DMS79 (cell line): ENCODE data around the gene ZMIZ1.

Experiments used
- DNase-seq: peaks from one replicate; lab custom pipeline; 2025; lab: John Stamatoyannopoulos, UW

The ZMIZ1 gene

DNA sequence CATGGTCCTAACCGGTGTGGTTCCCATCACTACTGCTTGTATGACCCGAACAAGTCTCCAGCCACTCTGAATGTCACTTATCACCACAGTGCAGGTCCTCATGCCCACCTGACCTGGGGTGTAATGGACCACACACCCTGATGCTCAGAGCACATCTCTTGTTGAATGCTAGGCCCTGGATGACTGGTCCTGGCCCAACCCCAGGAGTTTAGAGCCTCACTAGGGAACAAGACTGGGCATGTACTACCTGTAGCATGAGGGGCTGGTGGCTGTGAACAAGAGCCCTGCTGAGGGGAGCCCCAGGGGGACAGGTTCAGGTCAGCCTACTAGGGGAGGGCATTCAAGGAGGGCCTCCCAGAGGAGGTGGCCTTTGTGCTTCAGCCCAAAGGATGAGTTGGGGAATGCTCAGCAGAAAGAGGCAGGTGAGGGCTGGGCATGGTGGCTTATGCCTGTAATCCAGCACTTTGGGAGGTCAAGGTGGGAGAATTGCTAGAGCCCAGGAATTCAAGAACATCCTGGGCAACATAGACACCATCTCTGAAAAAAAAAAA lies 31.2 kb downstream of the ZMIZ1 start:
- no peak for DNase-seq

GRCh38 chr10:79100771-79101170 lies 32.0 kb downstream of the ZMIZ1 start:
- DNase-seq: no peak

DNA sequence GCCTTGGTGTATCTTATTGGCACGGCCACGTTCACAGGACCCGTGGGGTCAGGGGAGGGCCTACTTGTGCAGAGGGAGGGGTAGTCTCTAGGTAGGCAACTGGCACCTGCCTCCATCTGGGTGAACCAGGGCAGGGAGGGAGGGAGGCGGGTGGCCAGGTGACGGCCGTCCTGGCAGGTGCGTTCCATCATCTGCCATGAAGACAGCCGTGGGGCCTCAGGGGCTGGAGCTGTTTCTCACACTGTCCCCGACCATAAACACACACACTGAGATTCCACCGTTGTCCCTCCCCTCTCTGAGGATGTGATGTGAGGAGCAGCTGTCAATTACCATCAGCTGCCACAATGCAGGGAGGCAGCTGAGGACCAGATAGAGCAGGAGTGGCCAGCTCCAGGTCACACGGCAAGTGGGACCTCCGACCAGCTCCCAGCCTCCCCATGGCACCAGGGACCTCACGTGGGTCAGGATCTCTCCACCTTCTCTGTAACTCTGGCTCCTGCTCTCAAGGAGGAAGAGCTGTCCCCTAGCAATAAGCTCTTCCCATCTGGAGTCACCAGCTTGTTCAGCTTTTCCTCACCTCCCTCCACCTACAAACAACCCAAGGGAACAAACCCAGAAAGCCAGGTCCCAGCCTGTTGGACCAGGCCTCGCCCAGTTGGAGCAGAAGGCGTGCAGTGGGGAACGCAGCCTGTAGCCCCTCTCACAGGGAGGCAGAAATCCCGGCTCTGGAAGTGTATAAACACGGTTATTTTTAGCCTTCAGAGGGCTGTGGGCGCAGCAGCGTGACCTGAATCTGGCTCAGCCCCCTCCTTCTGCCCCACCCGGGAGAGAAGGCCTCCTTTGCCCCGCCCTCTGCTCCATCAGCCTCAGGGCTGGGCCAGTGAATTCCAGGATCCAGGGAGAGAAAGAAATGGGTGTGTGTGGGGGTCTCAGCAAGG lies 33.1 kb downstream of the ZMIZ1 start:
- DNase-seq: no peak

DNA sequence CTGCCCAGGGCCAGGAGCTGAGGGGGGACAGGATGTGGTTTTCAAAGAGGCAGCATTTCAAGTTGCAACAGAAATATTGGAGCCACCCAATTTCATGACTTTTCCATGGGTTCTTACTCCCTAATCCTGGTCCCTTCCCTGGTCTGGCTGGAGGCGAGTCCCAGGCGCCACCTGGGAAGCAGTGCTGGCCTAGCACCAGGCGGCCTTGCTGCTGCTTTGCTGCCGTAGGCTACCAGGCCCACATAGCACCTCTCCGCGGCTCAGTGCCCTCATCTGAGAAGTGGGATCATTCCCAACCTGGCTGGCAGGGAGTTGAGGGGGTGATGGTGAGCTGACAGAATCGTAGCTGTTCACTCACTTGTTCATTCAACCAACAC lies 33.7 kb downstream of the ZMIZ1 start:
- no peak for DNase-seq

DNA sequence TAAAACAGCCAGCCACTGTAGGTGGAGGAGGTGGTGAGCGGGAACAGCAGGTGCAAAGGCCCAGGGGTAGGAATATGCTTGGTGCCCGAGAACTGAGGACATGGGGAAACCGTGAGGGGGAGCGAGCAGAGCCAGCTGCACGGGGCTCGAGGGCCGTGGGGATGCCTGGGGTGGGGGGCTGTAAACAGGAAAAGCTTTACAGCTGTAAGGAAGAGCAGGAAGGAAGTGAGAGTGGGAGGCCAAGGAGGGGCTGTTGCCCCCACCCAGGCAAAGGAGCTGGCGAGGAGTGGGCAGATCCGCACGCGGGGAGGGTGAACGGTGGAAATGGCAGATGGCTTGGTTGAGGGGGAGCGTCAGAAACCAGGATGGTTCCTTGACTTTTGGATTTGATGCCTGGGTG lies 34.4 kb downstream of the ZMIZ1 start:
- DNase-seq: no peak

DNA sequence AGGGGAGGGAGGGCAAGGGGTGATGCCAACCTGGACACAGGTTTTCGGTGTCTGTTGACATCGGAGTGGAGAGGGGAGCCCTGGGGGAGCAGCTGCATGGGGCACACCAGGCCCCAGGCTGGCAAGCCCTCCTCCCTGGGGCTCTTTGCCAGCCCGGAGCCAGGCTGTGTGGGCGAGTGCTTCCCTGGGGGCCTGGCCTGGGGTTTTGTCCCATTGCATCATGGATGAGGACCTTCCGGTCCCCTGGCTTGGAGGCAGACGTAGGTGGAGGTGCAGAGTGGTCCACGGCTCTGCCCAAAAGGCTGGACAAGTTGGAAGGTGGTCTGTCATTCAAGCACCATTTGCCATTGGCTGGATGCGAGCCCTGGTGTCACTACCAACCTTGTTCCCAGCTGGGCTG lies 34.8 kb downstream of the ZMIZ1 start:
- DNase-seq: no peak

DNA sequence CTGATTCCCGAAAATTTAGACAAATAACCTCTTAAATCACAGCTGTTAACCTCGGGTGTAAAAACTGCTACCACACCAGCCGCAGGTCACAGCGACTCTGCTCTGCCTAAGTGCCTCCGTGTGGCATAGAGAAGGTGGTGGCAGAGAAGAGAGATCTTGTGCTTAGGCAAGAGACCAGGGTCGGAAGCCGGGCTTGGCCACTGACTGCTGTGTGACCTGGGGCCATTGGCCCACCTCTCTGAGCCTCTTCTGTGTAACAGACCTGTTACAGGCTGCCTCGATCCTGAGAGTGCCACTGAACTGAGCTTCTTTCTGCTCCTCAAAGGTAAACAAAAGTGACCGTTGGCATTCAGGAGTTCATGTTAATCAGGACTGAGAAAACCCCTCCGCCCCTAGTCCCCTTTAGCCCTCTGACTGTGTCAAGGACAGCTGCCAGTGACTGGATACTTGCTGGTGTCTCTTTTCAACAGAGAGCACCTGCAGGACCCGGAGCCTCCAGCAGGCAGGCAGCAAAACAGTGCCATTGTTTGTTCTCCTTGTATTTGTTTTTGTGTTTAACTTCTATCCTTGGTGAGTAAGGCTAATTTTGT lies 36.5 kb downstream of the ZMIZ1 start:
- DNase-seq: no peak

DNA sequence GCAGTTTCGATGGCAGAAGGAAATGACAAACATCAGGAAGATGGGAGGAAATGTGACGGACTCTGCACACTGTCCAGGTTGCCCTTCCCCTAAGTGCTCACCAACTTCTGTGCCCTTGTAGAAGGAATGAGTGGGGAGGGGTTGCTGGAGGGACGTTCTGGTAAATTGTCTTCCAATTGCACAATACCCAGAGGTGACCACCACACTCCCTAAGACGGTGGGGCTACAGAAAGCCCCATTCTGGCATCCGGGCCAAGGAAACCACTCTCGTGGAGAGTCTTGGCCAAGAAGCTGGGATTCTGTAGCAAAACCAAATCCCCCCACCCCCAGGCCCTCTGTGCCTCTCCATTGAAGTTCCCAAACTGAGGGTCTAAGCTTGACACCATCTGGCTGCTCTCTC lies 37.1 kb downstream of the ZMIZ1 start:
- no peak for DNase-seq

DNA sequence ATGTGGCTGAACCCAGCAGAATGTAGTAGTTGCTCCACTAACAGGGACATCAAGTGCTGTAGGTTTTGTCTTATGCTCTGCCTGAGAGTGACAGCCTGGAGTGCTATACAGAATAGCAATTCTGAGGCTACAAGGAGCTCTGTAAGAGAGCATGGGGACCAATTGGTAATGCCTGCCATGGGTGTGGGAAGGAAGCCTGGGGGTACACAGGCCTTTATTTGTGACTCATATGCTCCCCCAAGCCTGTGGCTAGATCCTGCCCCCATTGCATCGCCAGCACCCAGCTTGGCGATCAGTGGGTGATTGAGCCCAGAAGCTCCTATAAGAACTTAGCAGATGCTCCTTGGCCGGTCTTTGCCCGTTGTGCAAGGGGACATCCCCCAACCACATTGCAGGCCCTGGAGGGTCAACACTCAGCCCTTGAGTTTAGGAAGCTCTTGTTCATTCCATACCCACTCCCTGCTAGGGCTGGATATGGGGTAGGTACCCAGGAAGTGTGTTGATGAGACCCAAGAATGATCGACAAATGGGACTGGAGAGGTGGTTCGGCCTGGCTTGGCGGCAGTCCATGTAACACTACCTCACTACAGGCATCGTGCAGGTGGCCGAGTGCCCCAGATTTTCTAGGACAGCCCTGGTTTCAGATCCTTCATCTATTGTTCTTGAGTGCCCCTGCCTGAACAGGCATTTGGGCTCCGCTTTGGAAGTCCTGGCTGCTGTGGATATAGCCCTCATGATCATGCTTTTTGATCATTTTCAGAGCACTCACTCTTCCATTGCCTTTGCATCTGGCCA lies 37.7 kb downstream of the ZMIZ1 start:
- no peak for DNase-seq

GRCh38 chr10:79107736-79108264 lies 39.0 kb downstream of the ZMIZ1 start:
- DNase-seq: no peak

DNA sequence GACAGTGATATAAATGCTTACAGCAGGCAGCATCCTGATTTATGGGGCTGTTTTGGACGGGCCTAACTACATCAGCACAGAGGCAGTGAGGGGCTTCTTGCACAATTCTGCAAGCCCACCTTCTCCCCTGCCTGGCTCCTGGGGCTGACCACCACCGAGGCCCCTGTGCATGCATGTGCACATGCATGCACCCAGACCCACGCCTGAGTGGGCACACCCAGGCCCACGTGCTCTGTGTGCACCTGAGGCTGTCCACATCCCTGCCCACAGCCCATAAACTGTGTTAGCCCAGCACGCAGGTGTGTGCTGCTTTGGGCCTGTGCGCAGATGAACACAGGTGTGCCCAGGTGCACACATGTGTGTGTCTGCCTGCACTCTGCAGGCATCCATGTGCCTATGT lies 40.0 kb downstream of the ZMIZ1 start:
- DNase-seq: no peak

DNA sequence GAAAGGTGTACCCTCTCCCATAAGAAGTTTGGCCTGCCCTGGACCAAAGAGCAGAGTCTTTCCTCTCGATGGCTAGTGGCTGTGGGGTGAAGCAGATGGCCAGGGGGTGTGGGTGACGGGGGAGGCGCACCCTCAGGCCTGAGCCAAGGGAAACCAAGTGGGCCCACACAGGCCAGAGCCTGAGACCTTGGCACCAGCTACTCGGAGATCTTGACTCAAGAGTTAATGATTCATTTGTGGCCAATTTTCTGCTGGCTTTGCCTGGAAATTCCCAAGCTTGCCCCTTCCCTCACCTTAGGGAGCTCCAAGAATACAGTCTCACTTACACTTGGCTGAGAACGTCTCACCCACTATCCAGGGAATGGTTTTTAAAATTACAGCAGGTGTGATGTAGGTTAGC lies 42.7 kb downstream of the ZMIZ1 start:
- DNase-seq: no peak

DNA sequence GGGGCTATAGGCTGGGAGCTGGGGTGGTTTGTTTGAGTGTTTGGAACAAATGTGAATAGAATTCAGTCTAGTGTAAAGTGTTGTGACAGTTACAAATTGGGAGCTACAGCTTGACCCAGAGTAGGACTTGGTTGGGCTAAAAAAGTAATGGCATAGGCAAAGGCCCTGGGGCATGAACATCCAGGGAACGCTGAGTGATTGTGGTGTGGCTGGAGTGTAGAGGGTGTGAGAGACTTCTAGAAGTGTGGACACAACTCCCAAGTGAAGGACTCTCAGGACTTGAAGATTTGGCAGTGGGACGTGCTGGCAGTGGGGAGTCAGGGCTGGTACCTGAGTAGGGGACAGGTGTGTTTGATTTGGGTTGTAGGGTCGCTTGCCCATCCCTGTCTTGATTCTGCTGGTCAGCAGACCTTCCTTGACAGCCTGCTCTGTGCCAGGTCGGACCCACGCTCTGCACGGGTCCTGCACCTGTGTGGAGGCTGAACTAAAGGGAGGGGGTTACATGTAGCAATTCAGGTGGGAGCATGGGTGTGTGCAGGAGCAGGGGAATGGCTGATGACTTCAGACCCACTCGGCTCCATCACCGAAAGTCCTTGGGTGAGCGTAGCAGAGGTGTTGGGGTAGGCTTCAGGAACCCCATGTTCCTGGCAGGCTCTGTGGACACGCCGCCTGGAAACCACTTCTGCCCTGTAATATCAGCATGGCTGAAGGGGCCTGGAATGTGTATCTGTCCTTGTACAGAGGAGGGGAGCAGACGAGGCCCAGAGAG lies 43.3 kb downstream of the ZMIZ1 start:
- DNase-seq: no peak

- no peak for DNase-seq
These were observed 44.2 kb downstream of the ZMIZ1 start for GRCh38 chr10:79112881-79113431.

DNA sequence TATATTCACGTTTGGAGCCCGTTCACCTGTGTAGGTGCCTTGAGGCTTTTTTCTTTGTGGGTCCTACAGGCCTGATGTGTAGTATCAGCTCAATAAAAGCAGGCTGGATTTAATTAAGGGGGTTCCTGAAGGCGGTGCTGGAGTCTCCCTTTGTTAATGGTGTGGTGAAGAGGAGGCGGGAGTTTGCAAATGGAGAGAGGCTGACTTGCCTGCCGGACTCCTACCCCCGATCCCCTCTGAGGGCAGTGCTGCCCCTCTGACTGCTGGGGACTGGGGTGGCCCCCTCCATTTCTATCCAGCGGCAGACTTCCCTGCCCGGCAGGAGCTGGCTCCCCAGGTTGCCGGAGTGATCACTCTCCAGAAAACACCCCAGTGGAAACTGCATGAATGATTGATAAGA lies 45.1 kb downstream of the ZMIZ1 start:
- no peak for DNase-seq

DNA sequence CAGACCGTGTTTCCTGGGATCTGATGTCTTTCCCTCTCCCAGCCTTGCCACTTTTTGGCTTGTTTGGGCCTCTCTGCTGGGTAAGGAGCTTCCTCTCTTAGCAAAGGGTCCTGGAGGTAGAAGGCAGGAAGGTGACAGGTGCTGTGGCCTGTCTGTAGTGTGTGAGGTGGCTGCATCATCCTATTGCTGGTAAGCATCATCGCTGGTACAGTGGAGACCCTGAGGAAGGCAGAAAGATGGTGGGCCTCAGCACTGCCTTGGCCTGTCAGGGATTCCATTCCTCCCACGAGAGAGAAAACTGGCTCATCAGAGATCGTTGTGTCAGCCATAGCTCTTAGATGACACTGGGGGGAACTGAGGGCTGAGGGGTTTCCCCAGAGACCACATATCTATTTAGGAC lies 46.5 kb downstream of the ZMIZ1 start:
- no peak for DNase-seq

DNA sequence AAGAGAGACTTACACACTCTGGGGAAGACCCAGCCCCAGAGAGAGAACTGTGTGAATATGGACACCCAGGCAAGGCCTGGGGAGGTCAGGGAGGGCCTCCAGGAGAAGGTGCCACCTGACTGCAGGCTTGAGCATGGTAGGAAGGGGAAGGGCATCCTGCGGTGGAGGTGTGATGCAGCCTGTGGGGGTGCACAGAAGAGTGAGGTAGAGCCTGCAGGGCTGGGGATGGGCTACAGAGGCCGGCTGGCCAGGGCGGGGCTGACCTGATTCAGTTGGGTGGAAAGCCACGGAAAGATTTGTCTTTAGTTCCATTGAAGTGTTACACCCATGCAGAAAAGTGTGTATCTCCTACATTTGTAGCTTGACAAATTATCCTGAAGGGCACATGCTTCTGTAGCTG lies 47.6 kb downstream of the ZMIZ1 start:
- no peak for DNase-seq

DNA sequence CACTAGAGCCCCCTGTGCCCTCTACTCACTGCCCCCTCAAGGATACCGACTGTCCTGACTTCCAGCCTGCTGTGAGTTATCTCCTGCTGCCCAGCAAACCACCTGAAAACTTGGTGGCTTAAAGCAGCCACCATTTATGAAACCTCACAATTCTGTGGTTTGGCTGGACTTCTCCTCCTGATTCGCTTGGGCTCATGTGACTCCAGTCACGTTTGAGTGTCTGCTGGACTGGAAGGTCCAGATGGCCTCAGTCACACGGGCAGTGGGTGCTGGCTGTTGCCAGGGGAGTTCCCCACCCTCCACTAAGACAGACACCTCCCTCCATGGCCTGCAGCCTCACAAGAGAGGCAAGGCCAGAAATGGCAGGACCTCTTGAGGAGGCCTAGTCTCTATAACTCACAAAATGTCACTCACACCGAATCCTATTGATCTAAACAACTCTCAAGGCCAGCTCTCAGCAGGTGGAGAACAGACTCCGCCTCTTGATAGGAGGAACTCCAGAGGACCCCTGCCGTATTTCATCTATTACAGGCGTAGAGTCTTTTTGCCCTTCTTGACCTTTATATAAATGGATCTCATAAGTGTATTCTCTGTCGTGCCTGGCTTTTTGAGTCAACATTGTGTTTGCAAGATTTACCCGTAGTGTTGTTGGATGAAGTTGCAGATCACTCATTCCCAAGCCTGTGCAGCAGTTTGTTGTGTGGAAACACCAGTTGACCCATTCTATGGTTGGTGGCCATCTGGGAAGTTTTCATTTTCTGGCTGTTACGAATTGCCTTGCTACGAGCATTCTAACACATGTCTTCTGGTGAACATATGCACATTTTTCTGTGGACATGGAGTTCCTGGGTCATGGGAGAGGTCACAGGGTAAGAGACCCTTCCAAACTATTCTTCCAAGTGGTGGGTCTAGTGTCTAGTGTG lies 48.3 kb downstream of the ZMIZ1 start:
- DNase-seq: no peak

- no peak for DNase-seq
These were observed 49.8 kb downstream of the ZMIZ1 start for GRCh38 chr10:79118286-79119202.
